Lower lobe of right lung (tissue), 2 donors: ENCODE measurements around the gene ADGRF1. TPM values are rescaled to one million over a fixed set of nuclear protein-coding genes. Genes with fewer than 3 reads are reported as not detected.

Experiments
- ATAC-seq, 2 donors: fragments of 200-7000 bp; cut with Tn5 transposase; one replicate each; pipeline ENCODE4 v1.9.1; 2020 to 2022; ENCODE audit warnings: mild to moderate bottlenecking in 2 of 2, moderate library complexity in 2 of 2
- DNase-seq: peaks from one replicate; pipeline ENCODE4 v3.0.0-alpha.2; 2020
- H3K27ac ChIP-seq: fragments of 200-600 bp; one replicate; pipeline ENCODE4 v1.8.0; 2022
- H3K27me3 ChIP-seq: fragments of 200-600 bp; one replicate; pipeline ENCODE4 v1.8.0; 2022; ENCODE audit warnings: low read depth
- H3K36me3 ChIP-seq: fragments of 200-600 bp; one replicate; pipeline ENCODE4 v1.8.0; 2022; ENCODE audit warnings: mild to moderate bottlenecking
- H3K4me1 ChIP-seq: fragments of 200-600 bp; one replicate; pipeline ENCODE4 v1.8.0; 2022
- H3K4me3 ChIP-seq: fragments of 200-600 bp; one replicate; pipeline ENCODE4 v1.8.0; 2022; ENCODE audit warnings: mild to moderate bottlenecking
- H3K9me3 ChIP-seq: fragments of 200-600 bp; one replicate; pipeline ENCODE4 v1.8.0; 2022
- CTCF ChIP-seq: fragments of 200-600 bp; IDR thresholded peaks from one replicate; pipeline ENCODE4 v1.8.0; 2022; ENCODE audit warnings: antibody characterized with exemption, mild to moderate bottlenecking
- intact Hi-C: fragments of 100-400 bp; cut with DNase I; formaldehyde crosslinking; loops from one replicate; pipeline ENCODE4 v1.11.0; 2022
- total RNA-seq: library from RNA; stranded (reverse); fragmentation: NEBNext Ultra II Directional; extraction: Animal tissue kit (Norgen Biotek cat#: 25700); gene quantifications from one replicate; pipeline ENCODE4 v1.2.1, GENCODE V29; 2021
- donor health status: DM: no; HTN: yes; CAD: no; lungs with severe emphysema.

The ADGRF1 gene
- total RNA-seq, 1 donor from 2014 or later: 9.9 TPM

GRCh38 chr6:47008397-47008763 is 33.8 kb downstream of the ADGRF1 start:
- H3K4me1 ChIP-seq: no peaks in the 10 kb centered on the region
- H3K27me3 ChIP-seq: no peaks in the 10 kb centered on the region
- intact Hi-C loops: no loop called here
- TF ChIP-seq CTCF: no peak
- DNase-seq: no peak
- no peaks in the 10 kb centered on the region for H3K36me3 ChIP-seq
- ATAC-seq: no peak
- H3K4me3 ChIP-seq: no peak overlapping the region
- no peaks in the 10 kb centered on the region for H3K9me3 ChIP-seq
- no peak overlapping the region for H3K27ac ChIP-seq

DNA sequence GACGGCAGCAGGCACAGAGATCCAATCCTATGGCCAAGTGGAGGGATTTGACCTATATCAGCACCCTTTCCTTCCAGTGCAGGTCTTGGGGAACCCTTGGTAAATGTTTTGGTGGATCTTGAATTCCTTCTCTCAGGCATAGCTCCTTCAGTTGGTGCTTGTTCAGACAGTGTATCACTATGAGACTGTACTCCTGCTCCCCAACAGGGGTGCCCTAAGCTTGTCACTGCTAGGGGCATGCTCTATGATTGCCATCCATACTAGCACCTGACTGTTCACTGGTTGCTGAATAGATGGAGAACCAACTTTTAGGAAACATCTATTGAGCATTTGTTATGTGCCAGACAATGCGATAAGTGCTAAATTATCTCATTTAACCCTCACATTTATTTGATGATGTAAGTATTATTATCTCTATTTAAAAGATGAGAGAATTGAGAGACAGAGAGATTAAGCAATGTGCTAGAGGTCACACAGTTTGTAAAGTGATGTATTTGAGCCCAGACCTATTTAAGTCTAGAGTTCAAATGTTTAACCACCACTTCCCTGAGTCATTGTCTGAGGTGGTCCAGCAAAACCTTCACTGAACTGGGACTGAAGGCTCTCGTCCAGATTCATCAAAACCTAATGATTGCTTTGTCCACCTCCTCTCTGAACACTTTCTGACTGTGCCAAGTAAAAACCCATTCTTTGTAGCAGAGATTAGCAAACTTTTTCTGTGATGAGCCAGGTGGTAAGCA is 34.3 kb downstream of the ADGRF1 start:
- no peaks in the 10 kb centered on the region for H3K9me3 ChIP-seq
- H3K4me3 ChIP-seq: no peak overlapping the region
- no peaks in the 10 kb centered on the region for H3K36me3 ChIP-seq
- no peak overlapping the region for H3K27ac ChIP-seq
- no peaks in the 10 kb centered on the region for H3K4me1 ChIP-seq
- no peak for TF ChIP-seq CTCF
- intact Hi-C loops: no loop called here
- no peak for ATAC-seq
- no peaks in the 10 kb centered on the region for H3K27me3 ChIP-seq
- DNase-seq: no peak

DNA sequence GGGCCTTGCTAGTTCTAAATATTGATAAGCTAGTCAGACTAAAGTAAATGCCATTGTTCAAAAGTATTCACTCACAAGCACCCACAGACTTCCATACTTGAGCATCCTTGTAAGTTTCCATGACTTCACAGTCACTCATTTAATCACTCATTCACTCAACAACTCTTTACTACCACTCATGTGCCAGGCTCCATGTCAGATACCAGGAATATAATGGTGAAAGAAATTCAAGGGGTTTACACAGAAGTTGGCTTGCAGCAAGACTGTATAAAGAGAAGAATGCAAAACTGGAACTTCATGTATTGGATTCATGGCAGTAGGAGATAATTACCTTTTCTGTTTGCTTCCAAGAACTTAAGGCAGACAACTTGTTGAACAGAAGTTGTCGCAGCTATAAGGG is 36.6 kb downstream of the ADGRF1 start:
- Histone ChIP-seq H3K36me3 (no peaks in the 10 kb centered on the region), H3K27me3 (no peaks in the 10 kb centered on the region), H3K4me3 (no peak overlapping the region), H3K9me3 (no peaks in the 10 kb centered on the region), H3K27ac (no peak overlapping the region), H3K4me1 (no peaks in the 10 kb centered on the region)
- peak in 1 of 2 donors; percentile 34 for ATAC-seq
- TF ChIP-seq CTCF: no peak
- intact Hi-C loops: no loop called here
- no peak for DNase-seq

DNA sequence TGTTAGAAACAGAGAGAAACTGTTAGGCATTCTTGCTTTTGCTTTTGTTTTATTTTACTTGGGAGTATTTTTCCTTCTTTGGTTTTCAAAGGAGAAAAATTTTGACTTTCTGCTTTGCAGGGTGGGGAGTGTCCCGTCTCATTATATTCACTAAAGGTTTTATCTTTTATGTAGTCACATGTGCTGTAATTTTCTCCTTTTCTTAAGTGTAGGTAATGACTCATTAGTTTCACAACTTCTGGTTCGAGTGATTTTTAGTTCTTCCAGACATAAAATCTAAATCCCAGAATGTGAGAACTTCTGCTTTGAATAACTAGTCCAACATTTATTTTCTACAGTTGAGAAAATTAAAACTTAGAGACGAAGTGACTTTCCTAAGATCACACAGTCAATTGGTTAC is 37.7 kb downstream of the ADGRF1 start:
- no peak overlapping the region for H3K27ac ChIP-seq
- H3K27me3 ChIP-seq: no peaks in the 10 kb centered on the region
- DNase-seq (no peak), ATAC-seq (peak in 1 of 2 donors; percentile 74)
- TF ChIP-seq CTCF: no peak
- H3K36me3 ChIP-seq: no peaks in the 10 kb centered on the region
- H3K4me3 ChIP-seq: no peak overlapping the region
- H3K9me3 ChIP-seq: no peaks in the 10 kb centered on the region
- no peaks in the 10 kb centered on the region for H3K4me1 ChIP-seq
- intact Hi-C loops: no loop called here

DNA sequence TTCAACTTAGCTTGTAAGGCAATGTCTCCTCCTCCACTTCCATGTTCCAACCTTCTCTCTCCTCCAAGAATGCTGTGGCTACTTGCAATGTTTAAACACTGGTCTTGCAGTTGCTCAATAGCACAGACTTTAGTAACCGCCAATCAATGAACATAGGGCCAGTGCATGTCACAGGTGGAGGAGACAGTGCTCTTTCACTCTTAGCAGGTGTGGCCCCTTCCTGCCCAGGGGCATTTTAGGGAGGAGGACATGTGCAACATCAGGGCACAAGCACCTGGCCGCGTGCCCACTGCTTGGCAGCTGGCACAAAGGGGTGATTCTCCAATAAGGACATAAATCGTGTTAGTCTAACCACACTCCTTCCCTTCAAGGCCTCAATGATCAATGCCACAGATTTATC is 41.3 kb downstream of the ADGRF1 start:
- H3K4me3 ChIP-seq: no peak overlapping the region
- no peaks in the 10 kb centered on the region for H3K27me3 ChIP-seq
- no peaks in the 10 kb centered on the region for H3K36me3 ChIP-seq
- TF ChIP-seq CTCF: no peak
- ATAC-seq: peak; percentile 76 to 79
- no peaks in the 10 kb centered on the region for H3K9me3 ChIP-seq
- intact Hi-C loops: no loop called here
- H3K27ac ChIP-seq: no peak overlapping the region
- H3K4me1 ChIP-seq: no peaks in the 10 kb centered on the region
- no peak for DNase-seq
